ENCODE results near the gene GDPD4.

The GDPD4 gene

GRCh38 chr11:77186302-77186701 is 115.2 kb downstream of the GDPD4 start:
- TF ChIP-seq CTCF (IDR thresholded peaks at IDR 0.05; ENCODE audit: extremely low read depth, insufficient read depth, missing control alignments) = no peak
- in situ Hi-C loops (cut with MboI; ENCODE audit: low pct_unique_long_range_greater_than_20kb, low sequenced_read_pairs, unreplicated experiment) = no loop called here
- no peak for DNase-seq (ENCODE audit: low spot score)

- no peak for TF ChIP-seq CTCF (IDR thresholded peaks at IDR 0.05; ENCODE audit: extremely low read depth, insufficient read depth, missing control alignments)
- DNase-seq (ENCODE audit: low spot score) = no peak
- in situ Hi-C loops (cut with MboI; ENCODE audit: low pct_unique_long_range_greater_than_20kb, low sequenced_read_pairs, unreplicated experiment) = no loop called here
Observed at GRCh38 chr11:77184136-77184860, 117.2 kb downstream of the GDPD4 start.

- in situ Hi-C loops (cut with MboI; ENCODE audit: low pct_unique_long_range_greater_than_20kb, low sequenced_read_pairs, unreplicated experiment) = no loop called here
- TF ChIP-seq CTCF (IDR thresholded peaks at IDR 0.05; ENCODE audit: extremely low read depth, insufficient read depth, missing control alignments) = no peak
Observed at GRCh38 chr11:77183431-77183984, 118.0 kb downstream of the GDPD4 start.

GRCh38 chr11:77182542-77183430 is 118.7 kb downstream of the GDPD4 start:
- in situ Hi-C loops (cut with MboI; ENCODE audit: low pct_unique_long_range_greater_than_20kb, low sequenced_read_pairs, unreplicated experiment) = no loop called here
- no peak for DNase-seq (ENCODE audit: low spot score)
- TF ChIP-seq CTCF (IDR thresholded peaks at IDR 0.05; ENCODE audit: extremely low read depth, insufficient read depth, missing control alignments) = no peak

More at GRCh38 chr11:77183431-77183984, 118.0 kb downstream of the GDPD4 start:
- DNase-seq (ENCODE audit: low spot score) = no peak

- no peak for DNase-seq (ENCODE audit: low spot score)
- in situ Hi-C loops (cut with MboI; ENCODE audit: low pct_unique_long_range_greater_than_20kb, low sequenced_read_pairs, unreplicated experiment) = no loop called here
- TF ChIP-seq CTCF (IDR thresholded peaks at IDR 0.05; ENCODE audit: extremely low read depth, insufficient read depth, missing control alignments) = no peak
Observed at GRCh38 chr11:77181799-77182541, 119.5 kb downstream of the GDPD4 start.

GRCh38 chr11:77181226-77181625 is 120.3 kb downstream of the GDPD4 start:
- TF ChIP-seq CTCF (IDR thresholded peaks at IDR 0.05; ENCODE audit: extremely low read depth, insufficient read depth, missing control alignments) = no peak
- in situ Hi-C loops (cut with MboI; ENCODE audit: low pct_unique_long_range_greater_than_20kb, low sequenced_read_pairs, unreplicated experiment) = no loop called here
- DNase-seq (ENCODE audit: low spot score) = no peak
